ENCODE measurements around the gene ATP2A3.

The ATP2A3 gene

GRCh38 chr17:3964203-3965117, at the start of gene ATP2A3:
ATP2A3 (minus strand) TSS chr17:3964437; CDS start chr17:3964291, 146 bp downstream.
- no peak for DNase-seq (ENCODE audit: low read depth, low spot score)
- no peak within 1 kb of the TSS for H3K27ac ChIP-seq

- H3K27ac ChIP-seq = no peak overlapping the region
- DNase-seq (ENCODE audit: low read depth, low spot score) = no peak
Measured at GRCh38 chr17:4010754-4011153, 46.5 kb upstream of the ATP2A3 start.

GRCh38 chr17:4009186-4009785, 45.0 kb upstream of the ATP2A3 start:
- H3K27ac ChIP-seq = no peak overlapping the region
- DNase-seq (ENCODE audit: low read depth, low spot score) = no peak

GRCh38 chr17:4008441-4009185, 44.4 kb upstream of the ATP2A3 start:
- no peak overlapping the region for H3K27ac ChIP-seq
- DNase-seq (ENCODE audit: low read depth, low spot score) = no peak

- no peak overlapping the region for H3K27ac ChIP-seq
- no peak for DNase-seq (ENCODE audit: low read depth, low spot score)
Measured at GRCh38 chr17:4008082-4008435, 43.8 kb upstream of the ATP2A3 start.

GRCh38 chr17:4007346-4008081, 43.3 kb upstream of the ATP2A3 start:
- DNase-seq (ENCODE audit: low read depth, low spot score) = no peak
- no peak overlapping the region for H3K27ac ChIP-seq

GRCh38 chr17:4006745-4007211, 42.5 kb upstream of the ATP2A3 start:
- H3K27ac ChIP-seq = no peak overlapping the region
- no peak for DNase-seq (ENCODE audit: low read depth, low spot score)

- H3K27ac ChIP-seq = no peak overlapping the region
- no peak for DNase-seq (ENCODE audit: low read depth, low spot score)
Measured at GRCh38 chr17:4006165-4006589, 41.9 kb upstream of the ATP2A3 start.

- no peak for DNase-seq (ENCODE audit: low read depth, low spot score)
- no peak overlapping the region for H3K27ac ChIP-seq
Measured at GRCh38 chr17:4005296-4006164, 41.3 kb upstream of the ATP2A3 start.

GRCh38 chr17:4004517-4005295, 40.5 kb upstream of the ATP2A3 start:
- no peak overlapping the region for H3K27ac ChIP-seq
- no peak for DNase-seq (ENCODE audit: low read depth, low spot score)

GRCh38 chr17:4003501-4004421, 39.5 kb upstream of the ATP2A3 start:
- no peak overlapping the region for H3K27ac ChIP-seq
- no peak for DNase-seq (ENCODE audit: low read depth, low spot score)

- no peak for DNase-seq (ENCODE audit: low read depth, low spot score)
- H3K27ac ChIP-seq = no peak overlapping the region
Measured at GRCh38 chr17:4003131-4003500, 38.9 kb upstream of the ATP2A3 start.

GRCh38 chr17:4001048-4001590, 36.9 kb upstream of the ATP2A3 start:
- no peak overlapping the region for H3K27ac ChIP-seq
- DNase-seq (ENCODE audit: low read depth, low spot score) = no peak

GRCh38 chr17:3998436-3998835, 34.2 kb upstream of the ATP2A3 start:
- no peak overlapping the region for H3K27ac ChIP-seq
- no peak for DNase-seq (ENCODE audit: low read depth, low spot score)

GRCh38 chr17:3995067-3995466, 30.8 kb upstream of the ATP2A3 start:
- H3K27ac ChIP-seq = no peak overlapping the region
- no peak for DNase-seq (ENCODE audit: low read depth, low spot score)

GRCh38 chr17:3994221-3994576, 30.0 kb upstream of the ATP2A3 start:
- no peak for DNase-seq (ENCODE audit: low read depth, low spot score)
- no peak overlapping the region for H3K27ac ChIP-seq

- DNase-seq (ENCODE audit: low read depth, low spot score) = no peak
- H3K27ac ChIP-seq = no peak overlapping the region
Measured at GRCh38 chr17:3993493-3994220, 29.4 kb upstream of the ATP2A3 start.

All from epithelial cell of prostate (primary cell).